ENCODE results near the gene PEX14. TPM values are rescaled to one million over a fixed set of nuclear protein-coding genes. Genes with fewer than 3 reads are reported as not detected.
A peak's percentile ranks its signal among the peaks of the same experiment; 100 is the strongest.

PEX14 gene
- total RNA-seq, 4 donors from 2014 or later = 2.0 to 21.9 (median 5.3) TPM

- peaks cover 0 to 8% of the 10 kb centered on the region in 2 donors for H3K4me1 ChIP-seq
- DNase-seq = peak; percentile 14 to 17
- H3K27ac ChIP-seq = peak overlapping the region in 1 of 2 donors; percentile 50
- H3K36me3 ChIP-seq = no peaks in the 10 kb centered on the region
- intact Hi-C loops (cut with DNase I; ENCODE audit: low total_unique reads) = no loop called here
- no peaks in the 10 kb centered on the region for H3K27me3 ChIP-seq
- no peak overlapping the region for H3K4me3 ChIP-seq
- no peaks in the 10 kb centered on the region for H3K9me3 ChIP-seq
- TF ChIP-seq POLR2A (IDR thresholded peaks at IDR 0.05) = no peak
- no peak for TF ChIP-seq CTCF (IDR thresholded peaks at IDR 0.05)
Observed at GRCh38 chr1:10629816-10630571, 155.2 kb downstream of the PEX14 start.

GRCh38 chr1:10630661-10631120 is 155.9 kb downstream of the PEX14 start:
- H3K27ac ChIP-seq = peak overlapping the region; percentile 21 to 78
- TF ChIP-seq POLR2A (IDR thresholded peaks at IDR 0.05) = no peak
- H3K27me3 ChIP-seq = no peaks in the 10 kb centered on the region
- DNase-seq = peak in 1 of 2 donors; percentile 16
- H3K4me1 ChIP-seq = peaks cover 0 to 9% of the 10 kb centered on the region in 2 donors
- no peaks in the 10 kb centered on the region for H3K36me3 ChIP-seq
- intact Hi-C loops (cut with DNase I; ENCODE audit: low total_unique reads) = no loop called here
- H3K4me3 ChIP-seq = no peak overlapping the region
- no peaks in the 10 kb centered on the region for H3K9me3 ChIP-seq

- DNase-seq = peak; percentile 13 to 19
- Histone ChIP-seq H3K27me3 (no peaks in the 10 kb centered on the region), H3K9me3 (no peaks in the 10 kb centered on the region), H3K4me3 (no peak overlapping the region), H3K27ac (peak overlapping the region; percentile 78 to 79), H3K36me3 (no peaks in the 10 kb centered on the region), H3K4me1 (peaks cover 0 to 9% of the 10 kb centered on the region in 2 donors)
- TF ChIP-seq POLR2A (IDR thresholded peaks at IDR 0.05) (no peak), CTCF (IDR thresholded peaks at IDR 0.05) (no peak)
- intact Hi-C loops (cut with DNase I; ENCODE audit: low total_unique reads) = no loop called here
Observed at GRCh38 chr1:10631121-10631810, 156.5 kb downstream of the PEX14 start.

GRCh38 chr1:10631811-10632593 is 157.3 kb downstream of the PEX14 start:
- Histone ChIP-seq H3K27ac (peak overlapping the region; percentile 78 to 79), H3K4me1 (peaks cover 0 to 9% of the 10 kb centered on the region in 2 donors), H3K36me3 (no peaks in the 10 kb centered on the region), H3K27me3 (no peaks in the 10 kb centered on the region), H3K4me3 (no peak overlapping the region), H3K9me3 (no peaks in the 10 kb centered on the region)
- no peak for DNase-seq
- TF ChIP-seq CTCF (IDR thresholded peaks at IDR 0.05) (no peak), POLR2A (IDR thresholded peaks at IDR 0.05) (no peak)
- intact Hi-C loops (cut with DNase I; ENCODE audit: low total_unique reads) = no loop called here

GRCh38 chr1:10632691-10633090 is 157.9 kb downstream of the PEX14 start:
- Histone ChIP-seq H3K9me3 (no peaks in the 10 kb centered on the region), H3K36me3 (no peaks in the 10 kb centered on the region), H3K27ac (peak overlapping the region; percentile 78 to 79), H3K4me1 (peaks cover 0 to 9% of the 10 kb centered on the region in 2 donors), H3K27me3 (no peaks in the 10 kb centered on the region), H3K4me3 (no peak overlapping the region)
- TF ChIP-seq POLR2A (IDR thresholded peaks at IDR 0.05) = no peak
- TF ChIP-seq CTCF (IDR thresholded peaks at IDR 0.05) = no peak
- DNase-seq = no peak
- intact Hi-C loops (cut with DNase I; ENCODE audit: low total_unique reads) = no loop called here

All from uterus (tissue), 4 donors.